ENCODE data around the gene OR6N1.

OR6N1 gene

DNA sequence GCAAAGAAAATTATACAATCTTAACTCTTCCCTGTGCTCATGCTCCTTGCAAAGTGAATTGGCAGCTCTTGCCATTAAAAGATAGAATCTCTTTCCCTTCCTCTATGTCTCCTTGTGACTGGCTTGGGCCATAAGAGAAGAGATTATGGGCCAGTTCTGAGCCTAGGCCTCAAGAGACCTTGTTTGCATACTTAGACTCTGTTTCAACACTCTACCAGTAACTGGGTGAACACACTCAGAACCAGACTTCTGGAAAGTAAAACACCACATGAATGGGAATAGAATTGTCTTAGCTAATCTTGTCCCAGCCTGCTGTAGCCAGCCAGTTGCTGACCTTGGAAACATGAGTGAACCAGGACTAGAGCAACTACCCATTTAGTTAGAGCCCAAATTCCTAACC is 36.1 kb downstream of the OR6N1 start:
- no peak for FAIRE-seq

DNA sequence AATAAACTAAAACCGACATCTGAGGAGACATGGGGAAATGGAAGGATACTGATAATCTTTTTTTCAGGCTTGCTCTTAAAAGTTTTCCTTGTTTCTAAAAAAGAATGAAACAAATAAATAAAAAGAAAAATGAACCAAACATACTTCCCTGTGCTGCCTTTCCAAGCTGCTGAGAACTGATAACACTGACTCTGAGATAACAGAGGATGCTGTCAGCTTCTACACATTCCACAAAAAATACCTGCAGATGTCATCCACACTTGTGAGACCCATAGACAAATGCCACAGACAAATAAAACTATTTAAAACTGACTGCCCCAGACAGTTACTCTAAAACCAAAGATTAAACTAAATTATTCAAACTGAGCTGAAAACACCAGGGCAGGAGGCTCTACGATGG is 39.5 kb downstream of the OR6N1 start:
- no peak for FAIRE-seq

DNA sequence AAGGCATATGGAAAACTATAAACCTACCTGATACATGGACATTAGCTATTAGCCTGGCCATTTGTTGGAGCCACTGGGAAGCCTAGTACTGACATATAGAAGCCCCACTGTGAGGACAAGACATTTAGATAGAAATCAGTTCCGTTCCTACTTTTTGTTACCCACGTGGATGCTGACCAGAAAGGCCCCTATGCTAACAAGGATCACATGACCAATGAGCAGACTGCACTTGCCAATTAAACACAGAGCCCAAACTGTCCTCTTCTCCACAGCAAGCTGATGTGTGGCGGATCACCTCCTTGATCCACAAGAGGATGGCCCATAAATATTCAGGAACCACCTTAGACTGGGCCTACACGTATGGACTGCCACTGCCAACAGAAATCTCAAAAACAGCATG is 40.3 kb downstream of the OR6N1 start:
- FAIRE-seq, result no peak

DNA sequence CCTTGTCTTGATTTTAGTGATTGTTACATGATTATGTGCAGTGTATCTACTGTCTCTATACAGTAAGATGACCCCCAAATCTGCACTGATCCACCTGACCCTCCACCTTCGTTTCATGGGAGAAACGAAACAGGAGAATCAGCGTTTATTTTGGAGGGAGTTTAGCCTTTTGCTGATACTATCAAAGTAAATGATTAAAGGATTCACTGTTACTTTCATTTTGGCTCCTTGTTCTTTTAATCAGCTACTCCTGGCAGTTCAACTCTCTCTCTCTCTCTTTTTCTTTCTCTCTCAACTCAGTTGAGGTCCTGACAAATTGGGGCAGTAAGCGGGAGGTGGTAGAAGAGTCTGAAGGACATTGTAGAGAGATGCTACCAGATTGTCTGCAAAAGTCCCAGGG is 41.5 kb downstream of the OR6N1 start:
- FAIRE-seq, result no peak

DNA sequence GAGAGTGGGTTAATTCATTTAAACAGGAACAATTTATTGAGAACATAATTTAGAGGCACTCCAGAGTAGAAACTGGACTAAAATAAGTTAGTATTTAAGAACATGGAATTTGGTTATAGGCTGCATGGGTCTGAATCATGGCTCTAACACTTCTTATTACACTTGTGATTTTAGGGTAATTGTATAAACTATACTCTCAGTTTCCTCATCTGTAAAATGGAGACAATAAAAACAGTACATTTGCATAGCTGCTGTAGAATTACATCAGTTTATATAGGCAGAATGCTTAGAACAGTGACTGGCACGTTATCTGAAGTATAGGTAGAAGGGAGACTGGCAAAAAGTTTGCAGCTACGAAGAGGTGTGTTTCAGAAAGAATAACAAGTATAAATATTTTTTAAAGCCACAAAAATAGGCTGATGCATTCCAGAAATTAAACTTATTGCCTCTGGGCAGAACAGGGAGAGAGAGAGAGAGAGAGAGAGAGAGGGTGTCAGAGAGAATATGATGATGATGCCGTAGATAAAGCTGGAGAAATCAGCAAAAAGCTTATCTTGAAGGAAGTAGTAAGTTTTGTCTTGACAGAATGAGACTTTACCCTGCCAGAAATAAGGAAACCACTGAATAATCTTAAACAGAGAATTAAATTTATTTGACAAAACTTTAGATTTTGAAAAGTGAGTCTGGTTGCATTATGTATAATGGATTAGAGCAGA is 43.3 kb downstream of the OR6N1 start:
- no peak for FAIRE-seq

DNA sequence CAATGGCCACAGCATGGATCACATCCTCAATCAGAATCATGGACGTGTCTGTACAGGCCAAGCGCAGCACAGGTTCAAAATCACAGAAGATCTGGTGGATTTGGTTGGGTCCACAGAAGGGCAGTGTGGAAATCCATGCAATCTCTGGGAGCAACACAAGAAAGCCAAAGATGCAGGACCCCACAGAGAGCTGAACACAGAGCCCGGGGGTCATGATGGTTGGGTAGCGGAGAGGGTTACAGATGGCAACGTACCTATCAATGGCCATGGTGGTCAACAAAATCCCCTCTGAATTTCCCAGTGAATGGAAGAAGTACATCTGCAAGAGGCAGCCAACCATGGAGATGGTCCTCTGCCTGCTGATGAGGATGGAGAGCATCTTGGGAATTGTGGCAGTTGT is 47.6 kb downstream of the OR6N1 start:
- FAIRE-seq, result no peak

DNA sequence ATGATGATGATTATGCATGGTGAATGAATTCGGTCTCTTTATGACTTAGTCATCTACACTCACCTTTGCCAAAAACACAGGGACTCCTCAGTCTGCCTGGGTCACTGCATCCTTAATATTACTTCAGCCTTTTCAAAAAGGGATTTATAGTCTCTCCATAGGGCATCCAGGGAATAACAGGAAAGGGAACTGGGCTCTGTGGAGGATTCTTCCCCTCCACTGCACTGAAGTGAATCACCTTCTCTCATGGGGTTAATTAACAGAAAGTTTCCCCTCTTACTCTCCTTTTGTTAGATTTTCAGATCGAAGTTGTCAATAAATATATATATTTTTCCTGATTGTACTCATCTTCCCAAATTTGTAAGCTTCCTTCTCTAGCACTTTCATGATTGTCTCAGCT is 51.4 kb downstream of the OR6N1 start, which contains the start of gene OR6K3:
OR6K3 (minus strand) TSS at position 101 of the 400 bp plus-strand sequence. CDS start 2,605 bp downstream, outside the sequence.
- no peak for FAIRE-seq

DNA sequence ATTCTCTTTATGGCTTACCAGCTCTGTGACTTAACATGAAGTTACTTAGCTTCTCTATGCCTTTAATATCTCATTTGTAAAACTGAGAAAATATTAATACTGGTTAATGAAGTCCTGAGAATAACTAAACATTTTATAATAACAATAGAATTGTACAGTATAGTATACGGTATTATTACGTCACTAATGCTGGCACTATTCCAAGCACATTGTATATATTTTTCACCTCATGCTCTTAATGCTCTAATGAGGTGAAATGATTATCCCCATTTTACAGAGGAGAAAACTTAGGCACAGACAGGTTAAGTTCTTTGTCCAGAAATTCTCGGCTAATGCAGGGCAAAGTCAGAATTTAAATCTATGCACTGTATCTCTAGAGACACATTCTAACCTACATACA is 52.3 kb downstream of the OR6N1 start:
- FAIRE-seq, result no peak

DNA sequence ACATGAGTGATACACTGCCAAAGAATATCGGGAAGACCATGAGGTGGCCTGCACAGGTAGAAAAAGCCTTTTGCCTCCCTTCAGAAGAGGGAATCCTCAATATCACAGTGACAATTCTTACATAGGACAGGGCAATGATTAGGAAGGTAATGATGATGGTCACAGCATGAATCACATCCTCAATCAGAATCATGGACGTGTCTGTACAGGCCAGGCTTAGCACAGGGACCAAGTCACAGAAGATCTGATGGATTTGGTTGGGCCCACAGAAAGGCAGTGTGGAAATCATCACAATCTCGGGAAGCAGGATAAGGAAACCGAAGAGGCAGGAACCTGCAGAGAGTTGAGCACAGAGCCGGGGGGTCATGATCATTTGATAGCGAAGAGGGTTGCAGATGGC is 54.7 kb downstream of the OR6N1 start:
- no peak for FAIRE-seq

DNA sequence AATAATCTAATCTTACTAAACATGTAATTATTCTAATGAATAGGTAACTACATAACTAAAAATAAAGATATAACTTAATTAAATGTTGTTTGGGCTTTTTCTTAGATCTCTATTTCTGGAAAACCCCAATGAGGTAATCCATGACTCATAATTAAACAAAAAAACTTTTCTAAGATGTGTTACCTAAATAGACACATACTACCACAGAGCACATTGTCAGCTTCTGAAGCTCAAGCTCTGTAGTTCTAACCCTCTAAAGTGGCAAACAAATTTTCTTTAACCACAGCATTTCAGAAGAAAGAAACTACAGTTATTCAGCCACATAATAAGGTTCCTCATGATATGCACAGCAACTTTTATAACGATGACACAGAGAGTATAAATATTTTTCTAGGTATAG is 55.7 kb downstream of the OR6N1 start:
- FAIRE-seq, result no peak

DNA sequence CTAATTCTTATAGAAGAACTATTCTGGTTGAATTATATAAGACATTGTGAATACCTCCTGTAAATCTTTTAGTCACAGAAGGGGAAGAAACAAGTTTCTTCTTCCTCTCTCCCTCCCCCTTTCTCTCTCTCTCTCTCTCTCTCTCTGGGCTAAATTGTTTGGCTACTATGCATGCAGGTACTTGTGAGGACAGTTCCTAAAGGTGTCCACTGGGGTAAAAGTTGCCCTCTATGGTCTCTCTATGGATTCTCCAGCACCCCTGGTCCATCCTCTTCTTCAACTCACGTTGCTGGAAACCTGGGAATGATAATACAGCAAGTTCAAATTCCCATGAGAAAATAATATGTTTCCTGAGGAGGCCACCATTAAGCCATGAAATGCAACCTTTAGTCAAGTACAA is 57.2 kb downstream of the OR6N1 start:
- no peak for FAIRE-seq
